ENCODE measurements around the gene SGTB. TPM values are rescaled to one million over a fixed set of nuclear protein-coding genes. Genes with fewer than 3 reads are reported as not detected.

The SGTB gene
- total RNA-seq, 1 experiment from 2014 or later = 13.5 TPM

- no peak for TF ChIP-seq ARID4B (CRISPR knock-in tag; IDR thresholded peaks at IDR 0.05; ENCODE audit: borderline replicate concordance)
- no peak for TF ChIP-seq ATF6 (CRISPR knock-in tag; IDR thresholded peaks at IDR 0.05)
- no peak for TF ChIP-seq SOX15 (CRISPR knock-in tag; IDR thresholded peaks at IDR 0.05)
- no peak for TF ChIP-seq FOXP1 (CRISPR knock-in tag; IDR thresholded peaks at IDR 0.05; ENCODE audit: borderline replicate concordance)
- TF ChIP-seq ZNF219 (CRISPR knock-in tag; IDR thresholded peaks at IDR 0.05; ENCODE audit: borderline replicate concordance) = no peak
- no peak for TF ChIP-seq ZBTB21 (CRISPR knock-in tag; IDR thresholded peaks at IDR 0.05; ENCODE audit: borderline replicate concordance)
- TF ChIP-seq ZNF232 (CRISPR knock-in tag; IDR thresholded peaks at IDR 0.05) = no peak
- TF ChIP-seq PRRX2 (CRISPR knock-in tag; IDR thresholded peaks at IDR 0.05) = no peak
Observed at GRCh38 chr5:65647941-65648340, 74.0 kb downstream of the SGTB start (continued).

GRCh38 chr5:65646938-65647337 lies 75.0 kb downstream of the SGTB start:
- H3K36me3 Mint-ChIP-seq = 0 out of 2 replicates have a peak, but pooled peaks cover 3% of the 10 kb centered on the region
- CTCF ChIA-PET = no interaction called here
- no peak overlapping the region for H3K4me3 Mint-ChIP-seq
- no peaks in the 10 kb centered on the region for H3K27me3 Mint-ChIP-seq (ENCODE audit: low read depth)
- H3K4me1 Mint-ChIP-seq = peaks cover 10% of the 10 kb centered on the region
- ATAC-seq (no peak), DNase-seq (ENCODE audit: low spot score) (no peak)
- POLR2A ChIA-PET = no interaction called here
- H3K9me3 Mint-ChIP-seq = no peaks in the 10 kb centered on the region
- no peak overlapping the region; the same call in 1 of the 2 replicates for H3K27ac Mint-ChIP-seq
- TF ChIP-seq TP53 (CRISPR knock-in tag; IDR thresholded peaks at IDR 0.05) = no peak
- TF ChIP-seq HMGA2 (CRISPR knock-in tag; IDR thresholded peaks at IDR 0.05) = no peak
- TF ChIP-seq TCF7 (CRISPR knock-in tag; IDR thresholded peaks at IDR 0.05; ENCODE audit: low read depth) = no peak
- no peak for TF ChIP-seq SMAD3 (CRISPR knock-in tag; IDR thresholded peaks at IDR 0.05; ENCODE audit: borderline replicate concordance)
- no peak for TF ChIP-seq RELA (CRISPR knock-in tag; IDR thresholded peaks at IDR 0.05; ENCODE audit: borderline replicate concordance)
- no peak for TF ChIP-seq SOX15 (CRISPR knock-in tag; IDR thresholded peaks at IDR 0.05)
- TF ChIP-seq SP1 (CRISPR knock-in tag; conservative IDR thresholded peaks at IDR 0.05) = no peak
- no peak for TF ChIP-seq ARID4B (CRISPR knock-in tag; IDR thresholded peaks at IDR 0.05; ENCODE audit: borderline replicate concordance)
- TF ChIP-seq E2F4 (CRISPR knock-in tag; IDR thresholded peaks at IDR 0.05; ENCODE audit: borderline replicate concordance, low read depth) = no peak
- no peak for TF ChIP-seq ATF3 (CRISPR knock-in tag; conservative IDR thresholded peaks at IDR 0.05)
- no peak for TF ChIP-seq PREB (CRISPR knock-in tag; IDR thresholded peaks at IDR 0.05; ENCODE audit: borderline replicate concordance)
- TF ChIP-seq ZNF532 (CRISPR knock-in tag; IDR thresholded peaks at IDR 0.05; ENCODE audit: borderline replicate concordance) = no peak

All from WTC11 (cell line).